Right lobe of liver (tissue), 6 donors: ENCODE measurements around the gene SLC44A1. TPM values are rescaled to one million over a fixed set of nuclear protein-coding genes. Genes with fewer than 3 reads are reported as not detected.

Experiments
- ATAC-seq, 4 donors: fragments of 200-7000 bp; cut with Tn5 transposase; one replicate each; pipeline ENCODE4 v1.9.1; 2020; ENCODE audit warnings: mild to moderate bottlenecking in 4 of 4, moderate library complexity in 4 of 4
- DNase-seq, 3 donors: peaks; one replicate each; pipeline ENCODE4 v3.0.0-alpha.2; 2020
- H3K27ac ChIP-seq, 3 donors: fragments of 200-600 bp; one replicate each; pipeline ENCODE4 v1.8.0; 2022
- H3K27me3 ChIP-seq, 2 donors: fragments of 200-600 bp; one replicate each; pipeline ENCODE4 v1.8.0; 2022
- H3K36me3 ChIP-seq, 4 donors: fragments of 200-600 bp; sonication (generic) in 1 of 4; one replicate each; pipeline versions ENCODE4 v1.5.1 to v1.8.0; 2017 to 2022; ENCODE audit warnings: control low read depth in 1 of 4
- H3K4me1 ChIP-seq, 4 donors: fragments of 200-600 bp; sonication (generic) in 1 of 4; one replicate each; pipeline versions ENCODE4 v1.5.1 to v1.8.0; 2017 to 2022; ENCODE audit warnings: control low read depth in 1 of 4
- H3K4me3 ChIP-seq, 3 donors: fragments of 200-600 bp; one replicate each; pipeline ENCODE4 v1.8.0; 2022
- H3K9me3 ChIP-seq, 4 donors: fragments of 200-600 bp; sonication (generic) in 1 of 4; one replicate each; pipeline versions ENCODE4 v1.5.1 to v1.8.0; 2017 to 2022; ENCODE audit warnings: control low read depth in 1 of 4
- CTCF ChIP-seq, 4 donors: fragments of 200-600 bp in 3 of 4; fragments of 450-650 bp in 1 of 4; IDR thresholded peaks; one replicate each; pipeline versions ENCODE4 v1.5.1 to v1.8.0; 2016 to 2022; ENCODE audit warnings: antibody characterized with exemption in 4 of 4, mild to moderate bottlenecking in 2 of 4
- POLR2A ChIP-seq: fragments of 450-650 bp; IDR thresholded peaks from one replicate; pipeline ENCODE4 v1.6.1; 2017; ENCODE audit warnings: antibody characterized with exemption, mild to moderate bottlenecking
- WGBS: methylation state at CpG from one replicate; pipeline ENCODE4 v1.1.6; 2018; ENCODE audit warnings: low coverage, low lambda C conversion rate; ENCODE audit not compliant: insufficient coverage; ENCODE audit errors: missing lambda C conversion rate; 5-methylcytosine and 5-hydroxymethylcytosine counted together
- intact Hi-C, 2 donors: fragments of 100-400 bp; cut with DNase I; formaldehyde crosslinking; loops; one replicate each; pipeline versions ENCODE4 v1.11.2 to v1.14.1; 2022
- total RNA-seq, 6 experiments: library from RNA; depleted of rRNA in 2 of 6; stranded (reverse); fragments of >200 nt in 2 of 6; fragmentation: NEBNext Ultra II Directional in 3 of 6; extraction: Animal tissue kit (Norgen Biotek cat#: 25700) in 3 of 6; gene quantifications; one replicate each; pipeline versions ENCODE4 v1.1.0 to v1.2.4, GENCODE V29; 2016 to 2023
- donor health status: DM: no; HTN: yes; CAD: no.
- donor health status: DM: no; HTN: no; CAD: no.
- donor health status: DM: no; HTN: no; CAD: no.
- donor health status: DM: no; HTN: yes; CAD: no.
- donor health status: DM: no; HTN: yes; CAD: no.

The SLC44A1 gene
- total RNA-seq, 6 experiments from 2014 or later: 44.7 to 73.2 (median 50.1) TPM

- DNase-seq: no peak
- no peak for TF ChIP-seq POLR2A
- TF ChIP-seq CTCF (IDR thresholded peaks at IDR 0.05): no peak
- Histone ChIP-seq H3K4me3 (no peak overlapping the region), H3K4me1 (peaks cover 0 to 33% (median 4%) of the 10 kb centered on the region in 4 donors), H3K27me3 (no peaks in the 10 kb centered on the region), H3K36me3 (peaks cover 0 to 4% (median 0%) of the 10 kb centered on the region in 4 donors), H3K27ac (peak overlapping the region in 1 of 3 donors; percentile 34), H3K9me3 (no peaks in the 10 kb centered on the region)
- WGBS: 60% methylated on average over 1 of the region's 1 CpG
- ATAC-seq: no peak
- intact Hi-C loops: no loop called here
These were observed 52.0 kb downstream of the SLC44A1 start for GRCh38 chr9:105296445-105296844.

- H3K9me3 ChIP-seq: no peaks in the 10 kb centered on the region
- H3K4me3 ChIP-seq: no peak overlapping the region
- H3K27ac ChIP-seq: peak overlapping the region in 1 of 3 donors; percentile 34
- WGBS: 55% methylated on average over 2 of the region's 2 CpGs
- TF ChIP-seq POLR2A (no peak), CTCF (IDR thresholded peaks at IDR 0.05) (no peak)
- H3K27me3 ChIP-seq: no peaks in the 10 kb centered on the region
- intact Hi-C loops: no loop called here
- DNase-seq: no peak
- peaks cover 0 to 33% (median 4%) of the 10 kb centered on the region in 4 donors for H3K4me1 ChIP-seq
- peak in 3 of 4 donors; percentile 36 to 63 (median 62) for ATAC-seq
- H3K36me3 ChIP-seq: peaks cover 0 to 4% (median 0%) of the 10 kb centered on the region in 4 donors
These were observed 52.4 kb downstream of the SLC44A1 start for GRCh38 chr9:105296877-105297287.

DNA sequence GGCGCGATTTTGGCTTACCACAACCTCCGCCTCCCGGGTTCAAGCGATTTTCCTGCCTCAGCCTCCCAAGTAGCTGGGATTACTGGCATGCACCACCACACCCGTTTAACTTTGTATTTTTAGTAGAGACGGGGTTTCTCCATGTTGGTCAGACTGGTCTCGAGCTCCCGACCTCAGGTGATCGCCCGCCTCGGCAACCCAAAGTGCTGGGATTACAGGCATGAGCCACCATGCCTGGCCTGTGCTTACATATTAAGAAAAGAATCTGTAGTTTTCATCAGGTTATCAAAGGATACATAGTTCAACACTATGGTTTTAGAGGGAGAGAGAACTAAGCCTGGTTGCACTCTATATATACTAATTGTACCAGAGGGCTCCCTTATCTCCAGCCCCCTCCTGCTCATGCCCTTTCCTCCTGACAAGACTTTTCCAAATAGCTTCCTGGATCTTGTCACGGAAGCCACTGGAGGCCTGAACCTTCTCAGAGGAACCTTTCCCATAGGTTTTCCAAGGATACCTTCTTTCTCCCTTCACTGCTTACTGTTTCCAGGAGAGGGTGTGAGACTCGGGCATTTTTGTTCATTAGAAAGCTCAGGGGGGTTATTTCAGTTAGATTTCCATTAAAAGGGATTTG lies 53.1 kb downstream of the SLC44A1 start:
- no peaks in the 10 kb centered on the region for H3K9me3 ChIP-seq
- TF ChIP-seq POLR2A: no peak
- no peak for TF ChIP-seq CTCF (IDR thresholded peaks at IDR 0.05)
- H3K36me3 ChIP-seq: peaks cover 0 to 4% (median 0%) of the 10 kb centered on the region in 4 donors
- intact Hi-C loops: no loop called here
- WGBS: 91% methylated on average over 14 of the region's 14 CpGs
- no peak overlapping the region for H3K4me3 ChIP-seq
- DNase-seq (no peak), ATAC-seq (no peak)
- H3K27ac ChIP-seq: no peak overlapping the region
- H3K4me1 ChIP-seq: peaks cover 0 to 32% (median 4%) of the 10 kb centered on the region in 4 donors
- no peaks in the 10 kb centered on the region for H3K27me3 ChIP-seq

GRCh38 chr9:105299190-105299854 lies 54.9 kb downstream of the SLC44A1 start:
- Histone ChIP-seq H3K27ac (no peak overlapping the region), H3K4me3 (no peak overlapping the region), H3K4me1 (peaks cover 0 to 30% (median 4%) of the 10 kb centered on the region in 4 donors), H3K27me3 (no peaks in the 10 kb centered on the region), H3K9me3 (no peaks in the 10 kb centered on the region), H3K36me3 (peaks cover 0 to 4% (median 0%) of the 10 kb centered on the region in 4 donors)
- intact Hi-C loops: no loop called here
- peak in 3 of 4 donors; percentile 44 to 70 (median 54) for ATAC-seq
- DNase-seq: no peak
- TF ChIP-seq CTCF (IDR thresholded peaks at IDR 0.05) (no peak), POLR2A (no peak)
- WGBS: 79% methylated on average over 4 of the region's 7 CpGs
